WTC11 (cell line): ENCODE results near the gene PPP1R15B.

Experiments
- ATF1 ChIP-seq: sonication (generic); formaldehyde crosslinking; IDR thresholded peaks from 2 replicates; pipeline ENCODE4 v1.8.1; 2023; ENCODE audit warnings: mild to moderate bottlenecking, moderate library complexity, missing genetic modification reagents
- FOXK1 ChIP-seq: sonication (generic); formaldehyde crosslinking; IDR thresholded peaks from 2 replicates; pipeline ENCODE4 v1.8.0; 2022; ENCODE audit warnings: mild to moderate bottlenecking, moderate library complexity, missing genetic modification reagents
- JAZF1 ChIP-seq: fragments of 250-450 bp; sonication (Bioruptor Pico); IDR thresholded peaks from 2 replicates; pipeline ENCODE4 v1.9.0; 2021; ENCODE audit warnings: moderate library complexity, mild to moderate bottlenecking, inconsistent platforms
- MYBL2 ChIP-seq: sonication (generic); formaldehyde crosslinking; IDR thresholded peaks from 2 replicates; pipeline ENCODE4 v1.8.1; 2023; ENCODE audit warnings: mild to moderate bottlenecking, moderate library complexity, missing genetic modification reagents
- RELA ChIP-seq: sonication (generic); formaldehyde crosslinking; IDR thresholded peaks from 2 replicates; pipeline ENCODE4 v1.8.1; 2022; ENCODE audit warnings: missing genetic modification reagents, mild to moderate bottlenecking, borderline replicate concordance
- SMAD4 ChIP-seq: sonication (generic); formaldehyde crosslinking; IDR thresholded peaks from 2 replicates; pipeline ENCODE4 v1.8.0; 2022; ENCODE audit warnings: mild to moderate bottlenecking, missing genetic modification reagents
- SP1 ChIP-seq: sonication (generic); formaldehyde crosslinking; conservative IDR thresholded peaks from 2 replicates; pipeline ENCODE4 v1.8.1; 2022; ENCODE audit warnings: missing genetic modification reagents
- TEAD4 ChIP-seq: sonication (generic); formaldehyde crosslinking; IDR thresholded peaks from 2 replicates; pipeline ENCODE4 v1.8.0; 2022; ENCODE audit warnings: mild to moderate bottlenecking, missing genetic modification reagents
- TP53 ChIP-seq: sonication (generic); formaldehyde crosslinking; IDR thresholded peaks from 2 replicates; pipeline ENCODE4 v1.8.1; 2023; ENCODE audit warnings: mild to moderate bottlenecking, missing genetic modification reagents
- ZNF263 ChIP-seq: sonication (generic); formaldehyde crosslinking; IDR thresholded peaks from 2 replicates; pipeline ENCODE4 v1.8.1; 2022; ENCODE audit warnings: low read depth, mild to moderate bottlenecking, moderate library complexity, missing genetic modification reagents
- TF ChIP-seq, protein P1 (sequence below): fragments of 200-600 bp; IDR thresholded peaks from 2 replicates; pipeline ENCODE4 v1.8.0; 2022; ENCODE audit warnings: antibody characterized with exemption
- TF ChIP-seq, protein P2 (sequence below): sonication (generic); formaldehyde crosslinking; IDR thresholded peaks from 2 replicates; pipeline ENCODE4 v1.8.1; 2023; ENCODE audit warnings: mild to moderate bottlenecking, missing genetic modification reagents, moderate library complexity
- TF ChIP-seq, protein P3 (sequence below): sonication (generic); formaldehyde crosslinking; IDR thresholded peaks from 2 replicates; pipeline ENCODE4 v1.8.1; 2023; ENCODE audit warnings: mild to moderate bottlenecking, missing genetic modification reagents, moderate library complexity

DNA sequence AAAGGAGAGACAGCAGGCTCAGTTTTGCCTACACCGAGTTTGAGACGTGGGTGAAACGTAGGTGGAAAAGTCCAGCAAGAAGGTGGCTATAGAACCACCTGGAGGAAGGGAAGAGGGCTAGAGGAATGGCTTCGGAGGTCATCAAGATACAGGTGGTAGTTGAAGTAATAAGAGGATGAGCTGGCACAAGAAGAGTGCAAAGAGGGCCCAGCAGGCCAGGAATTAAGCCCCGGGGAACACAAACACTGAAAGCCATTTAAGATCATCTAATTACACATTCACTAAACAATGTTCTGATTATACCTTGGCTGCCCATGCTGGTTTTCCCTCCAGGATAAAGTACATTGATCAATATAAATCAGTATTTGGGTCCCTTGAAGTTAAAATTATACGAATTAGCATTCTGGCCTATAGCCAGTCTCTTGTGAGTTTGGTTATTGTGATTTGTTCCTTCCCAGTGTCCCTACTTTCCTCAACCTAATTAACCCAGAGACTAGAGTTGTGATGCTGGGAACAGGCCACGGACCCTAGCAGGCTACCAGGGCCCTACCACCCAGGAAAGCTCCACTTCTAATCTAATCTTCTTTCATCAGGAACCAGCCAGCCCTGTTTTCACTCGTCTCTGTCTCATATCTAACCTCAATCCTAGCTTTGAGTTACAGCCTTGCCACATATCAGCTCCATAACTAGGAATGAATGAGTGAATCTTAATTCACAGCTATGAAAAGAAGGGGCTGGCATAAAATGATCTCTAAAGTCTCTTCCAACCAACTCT is 26.4 kb upstream of the PPP1R15B start:
- TF ChIP-seq, protein P1, sequence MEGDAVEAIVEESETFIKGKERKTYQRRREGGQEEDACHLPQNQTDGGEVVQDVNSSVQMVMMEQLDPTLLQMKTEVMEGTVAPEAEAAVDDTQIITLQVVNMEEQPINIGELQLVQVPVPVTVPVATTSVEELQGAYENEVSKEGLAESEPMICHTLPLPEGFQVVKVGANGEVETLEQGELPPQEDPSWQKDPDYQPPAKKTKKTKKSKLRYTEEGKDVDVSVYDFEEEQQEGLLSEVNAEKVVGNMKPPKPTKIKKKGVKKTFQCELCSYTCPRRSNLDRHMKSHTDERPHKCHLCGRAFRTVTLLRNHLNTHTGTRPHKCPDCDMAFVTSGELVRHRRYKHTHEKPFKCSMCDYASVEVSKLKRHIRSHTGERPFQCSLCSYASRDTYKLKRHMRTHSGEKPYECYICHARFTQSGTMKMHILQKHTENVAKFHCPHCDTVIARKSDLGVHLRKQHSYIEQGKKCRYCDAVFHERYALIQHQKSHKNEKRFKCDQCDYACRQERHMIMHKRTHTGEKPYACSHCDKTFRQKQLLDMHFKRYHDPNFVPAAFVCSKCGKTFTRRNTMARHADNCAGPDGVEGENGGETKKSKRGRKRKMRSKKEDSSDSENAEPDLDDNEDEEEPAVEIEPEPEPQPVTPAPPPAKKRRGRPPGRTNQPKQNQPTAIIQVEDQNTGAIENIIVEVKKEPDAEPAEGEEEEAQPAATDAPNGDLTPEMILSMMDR: no peak
- TF ChIP-seq, protein P2, sequence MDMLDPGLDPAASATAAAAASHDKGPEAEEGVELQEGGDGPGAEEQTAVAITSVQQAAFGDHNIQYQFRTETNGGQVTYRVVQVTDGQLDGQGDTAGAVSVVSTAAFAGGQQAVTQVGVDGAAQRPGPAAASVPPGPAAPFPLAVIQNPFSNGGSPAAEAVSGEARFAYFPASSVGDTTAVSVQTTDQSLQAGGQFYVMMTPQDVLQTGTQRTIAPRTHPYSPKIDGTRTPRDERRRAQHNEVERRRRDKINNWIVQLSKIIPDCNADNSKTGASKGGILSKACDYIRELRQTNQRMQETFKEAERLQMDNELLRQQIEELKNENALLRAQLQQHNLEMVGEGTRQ (CRISPR knock-in tag): no peak
- TF ChIP-seq ZNF263: no peak
- no peak for TF ChIP-seq TP53
- TF ChIP-seq SP1 (CRISPR knock-in tag): no peak
- TF ChIP-seq, protein P3, sequence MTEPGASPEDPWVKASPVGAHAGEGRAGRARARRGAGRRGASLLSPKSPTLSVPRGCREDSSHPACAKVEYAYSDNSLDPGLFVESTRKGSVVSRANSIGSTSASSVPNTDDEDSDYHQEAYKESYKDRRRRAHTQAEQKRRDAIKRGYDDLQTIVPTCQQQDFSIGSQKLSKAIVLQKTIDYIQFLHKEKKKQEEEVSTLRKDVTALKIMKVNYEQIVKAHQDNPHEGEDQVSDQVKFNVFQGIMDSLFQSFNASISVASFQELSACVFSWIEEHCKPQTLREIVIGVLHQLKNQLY: no peak
- TF ChIP-seq TEAD4 (CRISPR knock-in tag): no peak
- TF ChIP-seq FOXK1 (CRISPR knock-in tag): no peak
- TF ChIP-seq MYBL2 (CRISPR knock-in tag): no peak
- no peak for TF ChIP-seq RELA (CRISPR knock-in tag)
- no peak for TF ChIP-seq SMAD4 (CRISPR knock-in tag)
- no peak for TF ChIP-seq ATF1 (CRISPR knock-in tag)
- no peak for TF ChIP-seq JAZF1 (CRISPR knock-in tag)
